Measurements from ENCODE around the gene GNG13. TPM values are rescaled to one million over a fixed set of nuclear protein-coding genes. Genes with fewer than 3 reads are reported as not detected.
"Not testable (repeated sequence)": the region's sequence is repeated elsewhere in the genome, so short reads cannot be mapped to it uniquely, and the experiment has no call there.

Gene GNG13
- total and polyA plus RNA-seq, 5 donors = not detected

- ATAC-seq; H3K9me3 ChIP-seq (ENCODE audit: control insufficient read depth, low read length); H3K27me3 ChIP-seq (ENCODE audit: control insufficient read depth, insufficient read depth); H3K27ac ChIP-seq (ENCODE audit: low read length); H3K4me1 ChIP-seq (ENCODE audit: control insufficient read depth, insufficient read depth, low read length); H3K4me3 ChIP-seq (ENCODE audit: low read length); intact Hi-C loops (cut with DNase I); DNase-seq: not testable (repeated sequence)
- 62% methylated on average over 10 of the region's 10 CpGs for WGBS
Observed at GRCh38 chr16:820044-820408, 19.5 kb upstream of the GNG13 start.

- Histone ChIP-seq H3K27me3 (ENCODE audit: control insufficient read depth, insufficient read depth) (no peaks in the 10 kb centered on the region), H3K4me3 (ENCODE audit: low read length) (no peak overlapping the region), H3K27ac (ENCODE audit: low read length) (no peak overlapping the region), H3K4me1 (ENCODE audit: control insufficient read depth, insufficient read depth, low read length) (no peaks in the 10 kb centered on the region), H3K9me3 (ENCODE audit: control insufficient read depth, low read length) (no peaks in the 10 kb centered on the region)
- WGBS = 55% methylated on average over 23 of the region's 23 CpGs
- intact Hi-C loops (cut with DNase I) = no loop called here
- DNase-seq = no peak
- ATAC-seq = no peak
Observed at GRCh38 chr16:819336-820043, 19.0 kb upstream of the GNG13 start.

GRCh38 chr16:818592-818991, 18.1 kb upstream of the GNG13 start:
- Histone ChIP-seq H3K27ac (ENCODE audit: low read length) (no peak overlapping the region), H3K4me1 (ENCODE audit: control insufficient read depth, insufficient read depth, low read length) (no peaks in the 10 kb centered on the region), H3K27me3 (ENCODE audit: control insufficient read depth, insufficient read depth) (no peaks in the 10 kb centered on the region), H3K9me3 (ENCODE audit: control insufficient read depth, low read length) (no peaks in the 10 kb centered on the region), H3K4me3 (ENCODE audit: low read length) (no peak overlapping the region)
- DNase-seq (no peak), ATAC-seq (no peak)
- intact Hi-C loops (cut with DNase I) = no loop called here
- WGBS = 74% methylated on average over 2 of the region's 2 CpGs

- Histone ChIP-seq H3K27ac (ENCODE audit: low read length) (no peak overlapping the region), H3K4me1 (ENCODE audit: control insufficient read depth, insufficient read depth, low read length) (no peaks in the 10 kb centered on the region), H3K4me3 (ENCODE audit: low read length) (no peak overlapping the region), H3K27me3 (ENCODE audit: control insufficient read depth, insufficient read depth) (no peaks in the 10 kb centered on the region), H3K9me3 (ENCODE audit: control insufficient read depth, low read length) (no peaks in the 10 kb centered on the region)
- ATAC-seq (no peak), DNase-seq (no peak)
- intact Hi-C loops (cut with DNase I) = no loop called here
- WGBS = 80% methylated on average over 8 of the region's 8 CpGs
Observed at GRCh38 chr16:818132-818531, 17.6 kb upstream of the GNG13 start.

GRCh38 chr16:817001-817906, 16.7 kb upstream of the GNG13 start:
- no peak for DNase-seq
- ATAC-seq = no peak
- Histone ChIP-seq H3K4me3 (ENCODE audit: low read length) (no peak overlapping the region), H3K4me1 (ENCODE audit: control insufficient read depth, insufficient read depth, low read length) (no peaks in the 10 kb centered on the region), H3K9me3 (ENCODE audit: control insufficient read depth, low read length) (no peaks in the 10 kb centered on the region), H3K27me3 (ENCODE audit: control insufficient read depth, insufficient read depth) (no peaks in the 10 kb centered on the region), H3K27ac (ENCODE audit: low read length) (no peak overlapping the region)
- intact Hi-C loops (cut with DNase I) = no loop called here
- WGBS = 57% methylated on average over 71 of the region's 71 CpGs

GRCh38 chr16:815861-816260, 15.3 kb upstream of the GNG13 start:
- Histone ChIP-seq H3K27ac (ENCODE audit: low read length) (no peak overlapping the region), H3K27me3 (ENCODE audit: control insufficient read depth, insufficient read depth) (no peaks in the 10 kb centered on the region), H3K4me3 (ENCODE audit: low read length) (no peak overlapping the region), H3K4me1 (ENCODE audit: control insufficient read depth, insufficient read depth, low read length) (no peaks in the 10 kb centered on the region), H3K9me3 (ENCODE audit: control insufficient read depth, low read length) (no peaks in the 10 kb centered on the region)
- intact Hi-C loops (cut with DNase I) = no loop called here
- DNase-seq (no peak), ATAC-seq (no peak)
- 89% methylated on average over 15 of the region's 15 CpGs for WGBS

- no peak for DNase-seq
Observed at GRCh38 chr16:814974-815373, 14.4 kb upstream of the GNG13 start.

GRCh38 chr16:813916-814412, 13.4 kb upstream of the GNG13 start:
- intact Hi-C loops (cut with DNase I) = loop anchor here in 3 of 4 donors (2.0 to 5.0 kb wide), 3 partner anchors 238 to 243 kb away; no protein-coding TSS in a partner anchor
- WGBS = 61% methylated on average over 22 of the region's 22 CpGs

More at GRCh38 chr16:814974-815373, 14.4 kb upstream of the GNG13 start:
- WGBS = 73% methylated on average over 9 of the region's 9 CpGs
- intact Hi-C loops (cut with DNase I) = loop anchor here in 2 of 4 donors (5.0 kb wide), 2 partner anchors 237 to 242 kb away; no protein-coding TSS in a partner anchor
- Histone ChIP-seq H3K27ac (ENCODE audit: low read length) (no peak overlapping the region), H3K4me3 (ENCODE audit: low read length) (no peak overlapping the region), H3K4me1 (ENCODE audit: control insufficient read depth, insufficient read depth, low read length) (no peaks in the 10 kb centered on the region), H3K27me3 (ENCODE audit: control insufficient read depth, insufficient read depth) (no peaks in the 10 kb centered on the region), H3K9me3 (ENCODE audit: control insufficient read depth, low read length) (no peaks in the 10 kb centered on the region)
- no peak for ATAC-seq

GRCh38 chr16:813204-813915, 12.8 kb upstream of the GNG13 start:
- peak; percentile 66 to 77 for ATAC-seq
- no peak overlapping the region for H3K4me3 ChIP-seq (ENCODE audit: low read length)
- intact Hi-C loops (cut with DNase I) = loop anchor here in 3 of 4 donors (2.0 to 5.0 kb wide), 3 partner anchors 239 to 244 kb away; no protein-coding TSS in a partner anchor
- no peaks in the 10 kb centered on the region for H3K9me3 ChIP-seq (ENCODE audit: control insufficient read depth, low read length)
- H3K27ac ChIP-seq (ENCODE audit: low read length) = no peak overlapping the region
- H3K27me3 ChIP-seq (ENCODE audit: control insufficient read depth, insufficient read depth) = no peaks in the 10 kb centered on the region
- H3K4me1 ChIP-seq (ENCODE audit: control insufficient read depth, insufficient read depth, low read length) = no peaks in the 10 kb centered on the region
- peak in 2 of 3 donors; percentile 83 to 85 for DNase-seq
- WGBS = 10% methylated on average over 67 of the region's 67 CpGs

More at GRCh38 chr16:813916-814412, 13.4 kb upstream of the GNG13 start:
- DNase-seq (no peak), ATAC-seq (no peak)
- Histone ChIP-seq H3K27me3 (ENCODE audit: control insufficient read depth, insufficient read depth) (no peaks in the 10 kb centered on the region), H3K27ac (ENCODE audit: low read length) (no peak overlapping the region), H3K4me3 (ENCODE audit: low read length) (no peak overlapping the region), H3K9me3 (ENCODE audit: control insufficient read depth, low read length) (no peaks in the 10 kb centered on the region), H3K4me1 (ENCODE audit: control insufficient read depth, insufficient read depth, low read length) (no peaks in the 10 kb centered on the region)

GRCh38 chr16:808085-808386, 7.5 kb upstream of the GNG13 start:
- no peaks in the 10 kb centered on the region for H3K9me3 ChIP-seq (ENCODE audit: control insufficient read depth, low read length)
- peak overlapping the region; percentile 54 for H3K4me3 ChIP-seq (ENCODE audit: low read length)
- WGBS = 42% methylated on average over 19 of the region's 19 CpGs
- ATAC-seq = no peak
- intact Hi-C loops (cut with DNase I) = no loop called here
- no peaks in the 10 kb centered on the region for H3K27me3 ChIP-seq (ENCODE audit: control insufficient read depth, insufficient read depth)
- DNase-seq = no peak
- H3K27ac ChIP-seq (ENCODE audit: low read length) = no peak overlapping the region
- H3K4me1 ChIP-seq (ENCODE audit: control insufficient read depth, insufficient read depth, low read length) = no peaks in the 10 kb centered on the region

All from right cardiac atrium (tissue), 5 donors.